Small intestine (tissue), 7 donors: Measurements from ENCODE around the gene NME2. TPM values are rescaled to one million over a fixed set of nuclear protein-coding genes. Genes with fewer than 3 reads are reported as not detected.
"Not testable (repeated sequence)": the region's sequence is repeated elsewhere in the genome, so short reads cannot be mapped to it uniquely, and the experiment has no call there.

ENCODE experiments used
- DNase-seq, 2 donors: peaks; one replicate each; pipeline versions ENCODE4 v3.0.0 to v3.0.0-alpha.2; 2013
- FAIRE-seq: peaks from 2 replicates; lab custom pipeline; 2012; peaks lifted over from hg19 to GRCh38; lab: Jason Lieb, UNC
- H3K27ac ChIP-seq, 3 donors: one replicate each; pipeline ENCODE4 v1.5.1; 2013; ENCODE audit warnings: low read length in 2 of 3, mild to moderate bottlenecking in 2 of 3, control low read depth in 1 of 3, inconsistent platforms in 1 of 3, low read depth in 1 of 3, moderate library complexity in 1 of 3
- H3K27me3 ChIP-seq, 3 donors: one replicate each; pipeline ENCODE4 v1.6.1; 2013; ENCODE audit warnings: low read length in 3 of 3, inconsistent platforms in 1 of 3; ENCODE audit not compliant: control insufficient read depth in 3 of 3, insufficient read depth in 3 of 3
- H3K36me3 ChIP-seq, 3 donors: one replicate each; pipeline ENCODE4 v1.6.1; 2013; ENCODE audit warnings: low read length in 3 of 3, inconsistent platforms in 1 of 3, low read depth in 1 of 3, mild to moderate bottlenecking in 1 of 3, moderate library complexity in 1 of 3; ENCODE audit not compliant: control insufficient read depth in 3 of 3, insufficient read depth in 2 of 3
- H3K4me1 ChIP-seq, 3 donors: one replicate each; pipeline ENCODE4 v1.6.1; 2013; ENCODE audit warnings: low read length in 2 of 3, inconsistent platforms in 1 of 3, low read depth in 1 of 3, mild to moderate bottlenecking in 1 of 3, moderate library complexity in 1 of 3; ENCODE audit not compliant: control insufficient read depth in 3 of 3, insufficient read depth in 2 of 3
- H3K4me3 ChIP-seq, 3 donors: one replicate each; pipeline ENCODE4 v1.5.1; 2013; ENCODE audit warnings: low read length in 3 of 3, control low read depth in 1 of 3, inconsistent platforms in 1 of 3, low read depth in 1 of 3, mild to moderate bottlenecking in 1 of 3, moderate library complexity in 1 of 3
- H3K9me3 ChIP-seq, 2 donors: one replicate each; pipeline ENCODE4 v1.6.1; 2013; ENCODE audit warnings: low read depth in 1 of 2, low read length in 1 of 2; ENCODE audit not compliant: control insufficient read depth in 2 of 2, insufficient read depth in 1 of 2
- WGBS, 3 donors: extraction: QIAGEN DNeasy Blood & Tissue Kit; methylation state at CpG; one replicate each; pipeline ENCODE4 v1.1.7; 2013; 5-methylcytosine and 5-hydroxymethylcytosine counted together
- polyA plus RNA-seq, 4 donors: library from polyadenylated mRNA; stranded (reverse) in 3 of 4; unstranded in 1 of 4; fragments of 200-250 nt in 3 of 4; fragments of 120-200 nt in 1 of 4; gene quantifications; one replicate each; pipeline versions ENCODE4 v1.2.1 to v1.2.3, GENCODE V29; 2013
- donor health status: healthy with polysubstance abuse.
- donor health status: control.
- donor health status: control.
- donor health status: Bipolar disorder and iron deficiency.
- donor health status: healthy.

The NME2 gene
- polyA plus RNA-seq, 4 donors: 336 to 992 (median 467) TPM

DNA sequence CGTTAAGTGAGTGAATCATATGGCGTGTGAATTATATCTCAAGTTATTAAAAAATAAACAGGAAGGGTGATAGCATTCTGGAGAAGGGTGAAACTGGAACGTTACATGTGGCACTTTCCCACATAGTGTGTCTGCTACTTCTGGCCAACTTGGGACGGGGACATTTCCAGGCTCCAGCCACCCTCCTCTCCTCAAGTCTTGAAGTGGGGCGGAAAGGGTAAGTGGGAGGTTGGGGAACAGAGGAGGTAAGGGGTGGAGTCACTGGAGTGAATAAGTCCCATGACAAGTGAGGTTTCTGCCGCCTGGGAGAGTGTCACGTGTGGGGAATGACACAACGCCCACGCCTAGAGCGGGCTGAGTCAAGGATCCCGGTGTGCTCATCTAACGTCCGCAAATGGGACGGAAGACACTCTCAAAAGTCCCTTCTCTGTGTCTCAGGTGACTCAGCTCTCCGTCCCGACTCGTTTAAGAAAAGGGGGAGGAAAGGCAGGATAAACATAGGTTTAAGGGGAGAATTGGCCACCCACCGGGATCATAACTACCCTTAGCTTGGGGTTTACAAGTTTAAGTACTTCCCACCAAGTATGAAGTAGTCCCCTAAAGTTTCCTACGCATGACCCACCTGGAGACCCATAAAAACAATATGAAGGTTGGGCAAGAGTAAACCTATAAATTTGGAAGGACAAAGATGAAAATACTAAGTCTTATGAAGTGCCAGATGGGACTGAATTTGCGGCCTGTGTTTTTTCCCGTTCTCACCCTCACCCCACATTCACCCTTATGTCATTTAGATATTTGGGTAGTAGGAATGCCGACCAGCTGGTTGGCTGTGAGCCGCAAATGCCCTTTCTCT, 44.4 kb upstream of the NME2 start:
- Histone ChIP-seq H3K27ac (peak overlapping the region; percentile 95 to 98 (median 96)), H3K4me1 (peaks cover 0 to 51% (median under 1%) of the 10 kb centered on the region in 3 donors), H3K36me3 (peaks cover 0 to 5% (median 0%) of the 10 kb centered on the region in 3 donors), H3K9me3 (no peaks in the 10 kb centered on the region), H3K27me3 (no peaks in the 10 kb centered on the region), H3K4me3 (peak overlapping the region in 2 of 3 donors; percentile 53 to 99)
- FAIRE-seq (no peak), DNase-seq (peak; percentile 96 to 97)
- 10 to 16% (median 13%) methylated on average over 23 of the region's 23 CpGs for WGBS, 3 donors

DNA sequence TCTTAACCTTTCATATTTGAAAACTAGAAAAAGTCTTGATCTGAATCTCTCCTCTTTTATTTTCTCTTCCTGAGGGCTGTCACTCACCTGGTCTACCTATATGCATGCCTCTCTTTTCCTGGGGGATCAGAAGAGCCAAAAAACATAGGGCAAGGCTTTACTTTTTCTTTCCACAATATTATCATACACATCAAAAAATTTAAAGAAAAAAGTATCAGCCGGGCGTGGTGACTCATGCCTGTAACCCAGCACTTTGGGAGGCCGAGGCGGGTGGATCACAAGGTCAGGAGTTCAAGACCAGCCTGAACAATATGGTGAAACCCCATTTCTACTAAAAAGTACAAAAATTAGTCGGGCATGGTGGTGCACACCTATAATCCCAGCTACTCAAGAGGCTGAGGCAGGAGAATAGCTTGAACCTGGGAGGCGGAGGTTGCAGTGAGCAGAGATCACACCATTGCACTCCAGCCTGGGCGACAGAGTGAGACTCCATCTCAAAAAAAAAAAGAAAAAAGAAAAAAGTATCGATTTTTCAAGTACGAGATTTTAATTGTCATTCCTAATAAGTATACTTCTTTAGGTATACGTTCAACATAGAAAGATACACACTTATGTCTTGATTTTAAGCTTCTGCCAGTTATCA, 43.6 kb upstream of the NME2 start:
- FAIRE-seq, H3K4me3 ChIP-seq, DNase-seq, H3K27me3 ChIP-seq, H3K9me3 ChIP-seq, H3K36me3 ChIP-seq: not testable (repeated sequence)
- WGBS, 3 donors: 61 to 83% (median 75%) methylated on average over 10 of the region's 10 CpGs
- Histone ChIP-seq H3K27ac (peak overlapping the region; percentile 95 to 98 (median 96)), H3K4me1 (peaks cover 0 to 58% (median 0%) of the 10 kb centered on the region in 3 donors)

DNA sequence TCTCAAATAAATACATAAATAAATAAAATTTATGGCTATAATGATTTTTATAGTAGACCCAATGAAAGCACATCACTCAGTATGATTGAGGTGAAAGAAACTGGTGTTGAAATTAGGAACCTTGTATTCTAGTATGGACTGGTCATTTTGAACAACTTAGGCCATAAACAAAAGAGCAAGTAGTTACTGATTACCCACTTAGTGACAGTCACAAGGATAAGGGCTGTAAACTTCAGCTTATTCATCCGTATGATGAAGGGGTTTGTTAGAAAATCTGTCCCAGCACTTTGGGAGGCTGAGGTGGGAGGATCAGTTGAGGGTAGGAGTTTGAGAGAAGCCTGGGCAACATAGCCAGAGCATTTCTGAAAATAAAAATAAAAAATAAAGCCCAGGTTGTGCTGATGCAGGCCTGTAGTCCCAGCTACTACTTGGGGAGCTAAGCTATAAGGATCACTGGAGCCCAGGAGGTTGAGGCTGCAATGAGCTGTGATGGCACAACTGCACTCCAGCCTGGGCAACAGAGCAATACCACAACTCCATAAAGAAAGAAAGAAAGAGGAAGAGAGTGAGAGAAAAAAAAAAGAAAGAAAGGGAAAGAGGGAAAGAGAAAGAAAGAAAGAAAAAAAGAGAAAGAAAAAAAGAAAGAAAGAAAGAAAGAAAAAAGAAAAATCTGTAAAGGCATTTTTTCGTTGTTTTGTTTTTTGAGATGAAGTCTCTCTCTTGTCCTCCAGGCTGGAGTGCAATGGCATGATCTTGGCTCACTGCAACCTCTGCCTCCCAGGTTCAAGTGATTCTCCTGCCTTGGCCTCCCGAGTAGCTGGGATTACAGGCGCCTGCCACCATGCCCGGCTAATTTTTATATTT, 41.3 kb upstream of the NME2 start:
- peaks cover 0 to 56% (median 0%) of the 10 kb centered on the region in 3 donors for H3K4me1 ChIP-seq
- no peaks in the 10 kb centered on the region for H3K36me3 ChIP-seq
- DNase-seq (peak; percentile 46 to 82), FAIRE-seq (no peak)
- peak overlapping the region; percentile 8 to 92 (median 45) for H3K27ac ChIP-seq
- H3K9me3 ChIP-seq: no peaks in the 10 kb centered on the region
- H3K27me3 ChIP-seq: no peaks in the 10 kb centered on the region
- 68 to 83% (median 75%) methylated on average over 5 of the region's 5 CpGs for WGBS, 3 donors
- no peak overlapping the region for H3K4me3 ChIP-seq

DNA sequence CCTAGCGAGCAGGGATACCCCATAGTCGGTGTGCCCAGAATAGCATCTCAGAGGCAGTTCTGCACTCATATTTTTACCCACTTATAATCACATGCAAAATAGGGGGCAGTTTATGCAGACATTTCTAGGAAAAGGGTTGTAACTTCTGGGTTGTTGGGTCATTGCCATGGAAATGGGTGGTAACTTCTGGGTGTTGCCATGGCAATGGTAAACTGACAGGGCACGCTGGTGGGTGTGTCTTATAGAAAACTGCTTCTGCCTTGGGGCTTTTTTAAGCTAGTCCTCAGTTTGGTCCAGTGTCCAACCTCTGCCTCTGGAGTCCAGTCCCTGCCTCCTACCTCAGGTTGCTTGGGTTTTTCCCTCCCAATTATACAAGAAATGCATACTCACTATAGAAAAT, 38.1 kb upstream of the NME2 start:
- Histone ChIP-seq H3K27ac (no peak overlapping the region), H3K27me3 (no peaks in the 10 kb centered on the region), H3K36me3 (no peaks in the 10 kb centered on the region), H3K9me3 (no peaks in the 10 kb centered on the region), H3K4me1 (peaks cover 2 to 59% (median 5%) of the 10 kb centered on the region in 3 donors), H3K4me3 (no peak overlapping the region)
- WGBS, 3 donors: 60 to 76% (median 68%) methylated on average over 3 of the region's 3 CpGs
- DNase-seq: no peak
- no peak for FAIRE-seq

DNA sequence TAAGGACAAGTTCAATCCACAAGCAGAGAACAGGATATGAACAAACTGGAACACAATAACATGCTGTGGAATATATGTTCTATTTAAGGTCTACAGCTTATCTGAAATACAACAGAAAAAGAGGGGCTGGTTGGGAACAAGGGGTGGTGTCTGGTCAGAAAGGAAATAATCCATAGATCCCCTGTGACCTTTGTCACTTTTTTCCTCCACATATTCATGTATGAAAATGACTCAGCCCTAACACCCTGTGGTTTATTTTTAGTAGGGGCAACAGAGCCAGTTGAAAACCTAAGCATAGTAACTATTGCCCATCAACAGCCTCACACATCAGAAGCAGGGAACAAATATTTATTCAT, 33.3 kb upstream of the NME2 start:
- Histone ChIP-seq H3K36me3 (no peaks in the 10 kb centered on the region), H3K4me1 (peaks cover 2 to 28% (median 5%) of the 10 kb centered on the region in 3 donors), H3K27ac (peak overlapping the region in 2 of 3 donors; percentile 36 to 81), H3K4me3 (no peak overlapping the region), H3K27me3 (no peaks in the 10 kb centered on the region), H3K9me3 (peaks cover 0 to 3% of the 10 kb centered on the region in 2 donors)
- no peak for FAIRE-seq
- peak; percentile 51 to 64 for DNase-seq

DNA sequence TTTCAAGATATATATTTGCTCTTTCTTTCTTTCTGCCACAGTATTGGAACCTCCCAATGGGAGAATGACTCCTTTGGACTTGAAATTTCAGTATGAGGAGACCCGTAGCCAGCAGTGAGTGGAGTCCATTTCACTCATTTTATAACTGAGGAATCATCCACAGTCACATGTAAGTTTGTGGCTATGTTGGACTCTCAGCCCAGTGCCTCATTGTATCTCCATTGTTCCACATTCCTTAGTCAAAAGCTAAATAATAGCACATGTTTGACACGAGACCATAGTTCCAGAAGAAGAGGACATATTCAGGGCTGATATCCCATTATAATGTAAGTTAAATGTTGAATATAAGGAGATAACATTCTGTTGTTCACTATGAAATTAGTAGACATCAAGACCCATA, 32.8 kb upstream of the NME2 start:
- FAIRE-seq (no peak), DNase-seq (no peak)
- H3K4me1 ChIP-seq: peaks cover 2 to 23% (median 5%) of the 10 kb centered on the region in 3 donors
- H3K27me3 ChIP-seq: no peaks in the 10 kb centered on the region
- WGBS, 3 donors: 70 to 83% (median 74%) methylated on average over 2 of the region's 2 CpGs
- no peaks in the 10 kb centered on the region for H3K36me3 ChIP-seq
- H3K9me3 ChIP-seq: peaks cover 0 to 3% of the 10 kb centered on the region in 2 donors
- peak overlapping the region in 2 of 3 donors; percentile 36 to 67 for H3K27ac ChIP-seq
- no peak overlapping the region for H3K4me3 ChIP-seq

DNA sequence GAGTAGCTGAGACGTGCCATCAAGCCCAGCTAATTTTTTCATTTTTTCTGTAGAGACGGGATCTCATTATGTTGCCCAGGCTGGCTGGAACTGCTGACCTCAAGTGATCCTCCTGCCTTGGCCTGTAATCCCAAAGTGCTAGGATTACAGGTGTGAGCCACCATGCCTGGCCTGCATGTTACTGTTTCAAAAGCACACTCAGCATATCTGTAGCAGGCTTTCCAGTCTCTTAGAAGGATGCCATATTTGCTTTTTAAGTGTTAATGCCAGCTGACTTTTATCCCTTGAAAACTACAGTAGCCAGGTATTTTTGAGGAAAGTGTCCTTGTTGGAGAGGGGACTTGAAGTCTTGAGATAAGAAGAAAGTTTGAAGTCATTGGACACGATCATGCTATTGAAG, 30.3 kb upstream of the NME2 start:
- no peaks in the 10 kb centered on the region for H3K36me3 ChIP-seq
- FAIRE-seq: no peak
- no peak overlapping the region for H3K4me3 ChIP-seq
- 92 to 95% (median 93%) methylated on average over 3 of the region's 3 CpGs for WGBS, 3 donors
- DNase-seq: no peak
- peaks cover 0 to 3% of the 10 kb centered on the region in 2 donors for H3K9me3 ChIP-seq
- H3K27me3 ChIP-seq: no peaks in the 10 kb centered on the region
- no peak overlapping the region for H3K27ac ChIP-seq
- peaks cover 4 to 28% (median 5%) of the 10 kb centered on the region in 3 donors for H3K4me1 ChIP-seq

DNA sequence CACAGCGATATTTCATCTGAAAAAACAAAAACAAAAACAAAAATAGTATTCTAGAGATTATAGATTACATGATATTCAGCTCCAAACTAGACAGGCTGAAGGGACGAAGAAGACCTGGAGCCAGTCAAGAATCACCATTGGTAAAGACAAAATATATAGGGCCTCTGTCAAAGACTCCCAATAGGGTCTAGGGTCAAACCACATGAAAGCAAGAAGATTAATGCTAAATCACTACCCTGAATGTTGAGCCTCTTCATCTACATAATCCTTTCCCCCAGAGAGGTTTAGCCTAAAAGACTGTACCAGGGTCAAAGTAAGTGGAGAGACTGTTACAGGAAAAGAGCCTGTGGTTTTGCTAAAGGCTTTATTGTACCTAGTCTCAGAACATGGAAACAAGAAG, 23.6 kb upstream of the NME2 start:
- Histone ChIP-seq H3K9me3 (no peaks in the 10 kb centered on the region), H3K4me3 (no peak overlapping the region), H3K27ac (no peak overlapping the region), H3K27me3 (no peaks in the 10 kb centered on the region), H3K4me1 (peaks cover 0 to 24% (median 4%) of the 10 kb centered on the region in 3 donors), H3K36me3 (no peaks in the 10 kb centered on the region)
- DNase-seq (no peak), FAIRE-seq (no peak)
- 97 to 100% (median 97%) methylated on average over 2 of the region's 2 CpGs for WGBS, 3 donors
